Neutrophil (primary cell): ENCODE results near the gene ZNF488.

Source experiments
- H3K27ac ChIP-seq: fragments of 200-600 bp; sonication (generic); 2 replicates; pipeline ENCODE4 v1.5.1; 2016; ENCODE audit warnings: mild to moderate bottlenecking, moderate library complexity
- H3K27me3 ChIP-seq: fragments of 200-600 bp; sonication (generic); 2 replicates; pipeline ENCODE4 v1.6.0; 2016; ENCODE audit warnings: mild to moderate bottlenecking
- H3K36me3 ChIP-seq: fragments of 200-600 bp; sonication (generic); 2 replicates; pipeline ENCODE4 v1.5.1; 2017
- H3K4me1 ChIP-seq, 2 experiments: fragments of 200-600 bp in 1 of 2; sonication (generic) in 1 of 2; 1 replicate in 1 of 2; 2 replicates in 1 of 2; pipeline versions ENCODE4 v1.5.1 to v1.6.1; 2013 to 2016; ENCODE audit warnings: low read depth in 1 of 2, low read length in 1 of 2, mild to moderate bottlenecking in 1 of 2, moderate library complexity in 1 of 2; ENCODE audit not compliant: control insufficient read depth in 1 of 2, insufficient read depth in 1 of 2
- H3K4me3 ChIP-seq, 2 experiments: fragments of 200-600 bp in 1 of 2; sonication (generic) in 1 of 2; 1 replicate in 1 of 2; 2 replicates in 1 of 2; pipeline ENCODE4 v1.5.1; 2013 to 2016; ENCODE audit warnings: low read depth in 1 of 2, low read length in 1 of 2, mild to moderate bottlenecking in 1 of 2, moderate library complexity in 1 of 2
- H3K9me3 ChIP-seq: fragments of 200-600 bp; sonication (generic); 2 replicates; pipeline ENCODE4 v1.5.1; 2016
- TF ChIP-seq, protein P1 (sequence below): fragments of 200-600 bp; sonication (generic); IDR thresholded peaks from 2 replicates; pipeline ENCODE4 v1.5.1; 2016; ENCODE audit warnings: antibody characterized with exemption

The ZNF488 gene

DNA sequence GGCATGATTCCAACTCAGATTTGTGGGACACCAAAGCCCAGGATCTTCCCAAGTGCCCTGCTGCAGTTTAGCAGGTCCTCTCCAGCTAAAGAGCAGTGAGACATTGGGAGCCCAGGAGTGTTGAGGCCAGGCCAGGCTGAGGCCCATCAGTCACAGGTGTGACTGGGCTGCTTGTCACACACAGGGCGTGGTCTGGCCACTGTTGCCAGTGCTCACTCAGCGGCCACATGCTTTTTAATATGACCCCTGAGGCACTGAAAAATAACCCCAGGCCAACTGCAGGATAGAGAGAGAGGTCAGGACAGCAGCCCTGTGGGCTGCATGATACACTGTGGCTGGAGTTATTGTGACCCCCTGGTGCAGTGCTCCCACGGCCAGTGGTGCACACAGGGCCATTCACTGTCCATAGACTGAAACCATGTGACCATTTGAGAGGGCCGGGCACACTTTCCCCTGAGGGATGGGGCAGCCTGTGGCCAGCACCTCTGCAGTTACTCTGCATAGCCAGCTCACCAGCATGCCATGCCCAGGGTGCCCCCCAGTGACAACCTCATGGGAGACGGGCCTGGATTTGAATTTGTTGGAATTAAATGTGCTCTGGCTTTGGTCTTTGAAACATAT, 57.7 kb downstream of the ZNF488 start:
- Histone ChIP-seq H3K27ac (no peak overlapping the region), H3K36me3 (no peaks in the 10 kb centered on the region), H3K4me3 (no peak overlapping the region), H3K9me3 (no peaks in the 10 kb centered on the region), H3K4me1 (no peaks in the 10 kb centered on the region), H3K27me3 (no peaks in the 10 kb centered on the region)
- TF ChIP-seq, protein P1, sequence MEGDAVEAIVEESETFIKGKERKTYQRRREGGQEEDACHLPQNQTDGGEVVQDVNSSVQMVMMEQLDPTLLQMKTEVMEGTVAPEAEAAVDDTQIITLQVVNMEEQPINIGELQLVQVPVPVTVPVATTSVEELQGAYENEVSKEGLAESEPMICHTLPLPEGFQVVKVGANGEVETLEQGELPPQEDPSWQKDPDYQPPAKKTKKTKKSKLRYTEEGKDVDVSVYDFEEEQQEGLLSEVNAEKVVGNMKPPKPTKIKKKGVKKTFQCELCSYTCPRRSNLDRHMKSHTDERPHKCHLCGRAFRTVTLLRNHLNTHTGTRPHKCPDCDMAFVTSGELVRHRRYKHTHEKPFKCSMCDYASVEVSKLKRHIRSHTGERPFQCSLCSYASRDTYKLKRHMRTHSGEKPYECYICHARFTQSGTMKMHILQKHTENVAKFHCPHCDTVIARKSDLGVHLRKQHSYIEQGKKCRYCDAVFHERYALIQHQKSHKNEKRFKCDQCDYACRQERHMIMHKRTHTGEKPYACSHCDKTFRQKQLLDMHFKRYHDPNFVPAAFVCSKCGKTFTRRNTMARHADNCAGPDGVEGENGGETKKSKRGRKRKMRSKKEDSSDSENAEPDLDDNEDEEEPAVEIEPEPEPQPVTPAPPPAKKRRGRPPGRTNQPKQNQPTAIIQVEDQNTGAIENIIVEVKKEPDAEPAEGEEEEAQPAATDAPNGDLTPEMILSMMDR = no peak

DNA sequence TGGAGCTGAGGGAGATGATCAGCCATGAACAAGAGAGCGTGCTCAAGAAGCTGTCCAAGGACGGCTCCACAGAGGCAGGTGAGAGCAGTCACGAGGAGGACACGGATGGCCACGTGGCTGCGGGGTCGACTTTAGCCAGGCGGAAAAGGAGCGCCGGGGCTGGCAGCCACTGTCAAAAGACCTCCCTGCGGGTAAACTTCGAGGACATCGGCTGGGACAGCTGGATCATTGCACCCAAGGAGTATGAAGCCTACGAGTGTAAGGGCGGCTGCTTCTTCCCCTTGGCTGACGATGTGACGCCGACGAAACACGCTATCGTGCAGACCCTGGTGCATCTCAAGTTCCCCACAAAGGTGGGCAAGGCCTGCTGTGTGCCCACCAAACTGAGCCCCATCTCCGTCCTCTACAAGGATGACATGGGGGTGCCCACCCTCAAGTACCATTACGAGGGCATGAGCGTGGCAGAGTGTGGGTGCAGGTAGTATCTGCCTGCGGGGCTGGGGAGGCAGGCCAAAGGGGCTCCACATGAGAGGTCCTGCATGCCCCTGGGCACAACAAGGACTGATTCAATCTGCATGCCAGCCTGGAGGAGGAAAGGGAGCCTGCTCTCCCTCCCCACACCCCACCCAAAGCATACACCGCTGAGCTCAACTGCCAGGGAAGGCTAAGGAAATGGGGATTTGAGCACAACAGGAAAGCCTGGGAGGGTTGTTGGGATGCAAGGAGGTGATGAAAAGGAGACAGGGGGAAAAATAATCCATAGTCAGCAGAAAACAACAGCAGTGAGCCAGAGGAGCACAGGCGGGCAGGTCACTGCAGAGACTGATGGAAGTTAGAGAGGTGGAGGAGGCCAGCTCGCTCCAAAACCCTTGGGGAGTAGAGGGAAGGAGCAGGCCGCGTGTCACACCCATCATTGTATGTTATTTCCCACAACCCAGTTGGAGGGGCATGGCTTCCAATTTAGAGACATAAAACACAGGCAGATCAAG, 58.5 kb downstream of the ZNF488 start:
- Histone ChIP-seq H3K4me1 (no peaks in the 10 kb centered on the region), H3K9me3 (no peaks in the 10 kb centered on the region), H3K36me3 (no peaks in the 10 kb centered on the region), H3K27me3 (peaks cover 4% of the 10 kb centered on the region), H3K27ac (no peak overlapping the region), H3K4me3 (no peak overlapping the region)
- TF ChIP-seq, protein P1 = no peak

DNA sequence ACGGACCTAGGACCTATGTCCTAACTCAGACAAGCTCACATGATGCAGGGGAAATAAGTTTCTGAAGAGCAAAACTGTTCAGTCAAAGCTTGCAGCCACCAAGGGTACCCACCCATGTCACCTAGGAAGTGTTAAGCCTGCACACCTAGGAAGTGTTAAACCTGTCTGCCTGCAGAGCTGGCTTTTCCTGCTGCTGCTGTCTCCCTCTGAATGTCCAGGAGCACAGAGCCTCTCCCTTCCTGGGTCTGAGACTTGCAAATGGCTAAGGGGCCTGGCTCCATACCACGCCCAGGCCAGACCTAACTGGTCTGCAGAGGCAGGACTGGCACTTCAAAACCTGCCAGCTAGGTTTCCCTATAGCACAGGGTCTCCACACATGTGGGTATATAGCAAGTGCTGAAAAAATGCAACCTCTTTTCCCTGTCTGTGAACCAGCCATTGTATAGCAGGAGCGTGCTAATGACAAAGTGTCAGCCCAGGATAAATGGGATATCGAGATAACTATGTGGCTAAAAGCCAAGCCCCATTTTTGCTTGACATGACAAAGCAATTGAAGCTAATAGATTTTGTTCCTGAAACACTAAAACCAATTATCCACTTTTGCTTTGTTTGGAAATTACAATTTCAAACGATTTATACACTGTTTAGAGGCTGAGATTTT, 60.3 kb downstream of the ZNF488 start:
- Histone ChIP-seq H3K27ac (no peak overlapping the region), H3K27me3 (peaks cover 4% of the 10 kb centered on the region), H3K36me3 (no peaks in the 10 kb centered on the region), H3K9me3 (no peaks in the 10 kb centered on the region), H3K4me3 (no peak overlapping the region), H3K4me1 (no peaks in the 10 kb centered on the region)
- TF ChIP-seq, protein P1 = no peak

DNA sequence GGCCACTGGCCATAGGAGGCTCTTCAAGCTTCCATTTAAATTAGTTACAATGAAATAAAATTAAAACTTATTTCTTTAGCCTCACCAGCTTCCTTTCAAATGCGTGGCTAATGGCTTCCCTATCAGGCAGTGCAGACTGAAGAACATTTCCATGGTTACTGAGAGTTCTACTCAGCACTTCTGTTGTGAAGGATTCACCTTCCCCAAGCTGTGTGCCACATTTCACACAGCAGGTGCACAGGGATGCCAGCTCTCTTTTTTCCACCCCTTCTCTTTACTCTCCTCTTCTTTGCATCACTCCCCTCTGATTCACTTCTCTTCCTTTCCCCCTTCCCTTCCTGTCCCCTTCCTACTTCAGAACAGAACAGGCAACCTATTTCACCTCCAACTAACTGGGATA, 61.0 kb downstream of the ZNF488 start:
- TF ChIP-seq, protein P1 = no peak
- no peaks in the 10 kb centered on the region for H3K9me3 ChIP-seq
- no peaks in the 10 kb centered on the region for H3K36me3 ChIP-seq
- H3K4me1 ChIP-seq = no peaks in the 10 kb centered on the region
- H3K27me3 ChIP-seq = peaks cover 4% of the 10 kb centered on the region
- H3K4me3 ChIP-seq = no peak overlapping the region
- H3K27ac ChIP-seq = no peak overlapping the region

DNA sequence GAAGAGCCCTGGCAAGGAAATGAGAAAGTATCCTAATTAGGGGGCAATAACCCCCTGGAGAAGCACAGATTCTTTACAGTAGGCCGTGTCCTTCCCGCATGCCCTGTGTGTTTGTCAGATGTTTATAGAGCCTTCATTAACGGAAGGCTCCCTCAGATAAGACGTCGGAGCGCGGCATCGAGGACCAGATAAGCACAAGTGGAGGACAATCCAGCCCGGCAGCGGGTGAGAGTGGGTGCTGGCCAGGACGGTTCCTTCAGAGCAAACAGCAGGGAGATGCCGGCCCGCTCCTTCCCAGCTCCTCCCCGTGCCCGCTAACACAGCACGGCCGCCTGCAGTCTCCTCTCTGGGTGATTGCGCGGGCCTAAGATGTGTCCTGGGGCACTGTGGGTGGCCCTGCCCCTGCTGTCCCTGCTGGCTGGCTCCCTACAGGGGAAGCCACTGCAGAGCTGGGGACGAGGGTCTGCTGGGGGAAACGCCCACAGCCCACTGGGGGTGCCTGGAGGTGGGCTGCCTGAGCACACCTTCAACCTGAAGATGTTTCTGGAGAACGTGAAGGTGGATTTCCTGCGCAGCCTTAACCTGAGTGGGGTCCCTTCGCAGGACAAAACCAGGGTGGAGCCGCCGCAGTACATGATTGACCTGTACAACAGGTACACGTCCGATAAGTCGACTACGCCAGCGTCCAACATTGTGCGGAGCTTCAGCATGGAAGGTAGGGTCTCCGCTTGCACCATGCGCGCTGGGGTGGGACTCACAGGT, 61.6 kb downstream of the ZNF488 start, which contains the start of gene GDF2:
Gene GDF2, plus strand, starts transcription at position 155 of the 762 bp plus-strand sequence. Its CDS starts 215 bp downstream, at position 370.
- H3K4me1 ChIP-seq = no peaks in the 10 kb centered on the region
- no peak within 1 kb of the TSS for H3K27ac ChIP-seq
- H3K36me3 ChIP-seq = no peaks in the 10 kb centered on the region
- no peaks in the 10 kb centered on the region for H3K9me3 ChIP-seq
- H3K27me3 ChIP-seq = peaks cover 4% of the 10 kb centered on the region
- H3K4me3 ChIP-seq = no peak within 1 kb of the TSS
- TF ChIP-seq, protein P1 = no peak
